ENCODE results near the gene KREMEN1.
"Not testable (repeated sequence)": the region's sequence is repeated elsewhere in the genome, so short reads cannot be mapped to it uniquely, and the experiment has no call there.

Gene KREMEN1

DNA sequence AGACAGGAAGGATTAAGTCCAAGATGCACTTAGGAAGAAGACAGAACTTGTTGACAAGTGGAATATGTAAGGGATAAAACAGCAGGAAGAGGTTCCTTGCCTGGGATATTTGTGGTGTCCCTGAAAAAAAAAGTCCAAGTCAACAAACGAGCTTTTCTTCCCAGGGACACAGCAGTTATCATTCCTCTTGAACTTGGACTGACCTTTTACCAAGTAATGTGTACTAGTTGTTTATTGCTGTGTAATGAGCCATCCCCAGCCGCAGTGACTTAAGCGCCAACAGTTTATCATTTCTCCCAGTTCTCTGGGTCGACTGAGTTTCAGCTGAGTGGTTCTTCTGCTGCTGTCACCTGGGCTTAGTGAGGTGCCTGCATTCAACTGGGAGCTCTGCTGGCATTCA lies 37.0 kb downstream of the KREMEN1 start:
- DNase-seq = no peak

DNA sequence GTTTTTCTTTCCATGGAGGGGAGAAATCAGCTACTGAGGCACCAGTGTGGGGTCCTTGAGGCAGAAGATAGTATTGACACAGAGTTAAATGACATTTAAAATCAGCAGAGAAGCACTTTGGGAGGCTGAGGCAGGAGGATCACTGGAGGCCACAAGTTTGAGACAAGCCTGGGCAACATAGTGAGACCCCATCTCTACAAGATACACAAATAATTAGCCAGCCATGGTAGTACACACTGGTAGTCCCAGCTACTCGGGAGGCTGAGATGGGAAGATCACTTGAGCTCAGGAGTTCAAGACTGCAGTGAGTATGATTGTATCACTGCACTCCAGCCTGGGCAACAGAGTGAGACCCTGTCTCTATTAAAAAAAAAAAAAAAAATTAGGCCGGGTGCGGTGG lies 38.1 kb downstream of the KREMEN1 start:
- no peak for DNase-seq

DNA sequence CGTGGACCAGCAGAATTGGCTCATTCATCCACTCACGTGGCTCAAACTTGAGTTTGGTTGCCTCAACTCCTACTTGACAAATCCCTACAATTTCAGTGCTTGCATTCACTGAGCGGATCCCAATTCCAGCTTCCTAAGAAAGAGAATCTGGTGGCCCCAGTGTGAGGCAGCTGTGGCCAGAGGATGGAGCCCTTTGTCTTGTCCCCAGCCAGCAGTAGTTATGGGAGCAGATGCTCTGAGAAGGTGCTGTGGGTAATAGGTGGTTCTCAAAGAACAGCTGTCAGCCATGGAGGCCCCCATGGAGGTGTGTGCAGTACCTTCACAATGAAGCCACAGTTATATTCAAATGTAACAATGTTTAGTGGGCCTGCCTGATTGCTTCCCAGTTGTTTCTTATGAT lies 39.3 kb downstream of the KREMEN1 start:
- no peak for DNase-seq

DNA sequence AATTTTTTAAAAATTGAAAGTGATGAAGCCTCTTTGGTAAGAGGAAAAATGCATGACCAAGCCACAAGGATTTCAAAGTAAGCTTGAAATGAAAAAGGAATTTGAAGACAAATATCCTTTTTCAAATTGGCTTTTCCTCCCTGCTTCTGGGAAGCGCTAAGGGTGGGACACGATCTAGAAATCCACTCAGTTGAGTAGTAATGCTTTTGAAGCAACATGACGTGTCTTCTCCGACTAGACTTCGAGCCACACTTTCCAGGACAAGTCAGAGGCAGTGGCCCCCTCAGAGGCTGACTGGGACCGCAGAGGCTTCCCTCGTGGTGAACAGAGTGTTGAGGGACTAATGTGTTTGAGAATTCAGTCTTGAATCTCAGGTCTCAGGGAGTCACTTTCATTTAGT lies 39.8 kb downstream of the KREMEN1 start:
- no peak for DNase-seq

DNA sequence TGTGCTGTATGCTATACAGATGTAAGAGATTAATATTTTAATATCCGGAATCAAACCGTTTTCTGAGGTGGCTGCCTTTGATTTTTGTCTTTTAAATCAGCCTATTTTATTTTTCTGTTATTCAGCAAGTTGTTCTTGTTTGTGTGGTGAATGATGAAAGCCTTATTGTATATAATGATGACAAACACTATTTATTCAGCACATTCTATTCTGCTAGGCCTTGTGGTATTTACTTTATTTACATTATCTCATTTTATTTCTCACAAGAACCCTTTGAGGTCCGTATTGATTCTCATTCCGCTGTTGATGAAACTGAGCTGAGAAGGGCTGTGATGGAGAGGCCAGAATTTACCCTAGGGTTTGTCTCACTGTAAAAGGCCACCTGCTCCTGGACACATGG lies 40.5 kb downstream of the KREMEN1 start:
- no peak for DNase-seq

DNA sequence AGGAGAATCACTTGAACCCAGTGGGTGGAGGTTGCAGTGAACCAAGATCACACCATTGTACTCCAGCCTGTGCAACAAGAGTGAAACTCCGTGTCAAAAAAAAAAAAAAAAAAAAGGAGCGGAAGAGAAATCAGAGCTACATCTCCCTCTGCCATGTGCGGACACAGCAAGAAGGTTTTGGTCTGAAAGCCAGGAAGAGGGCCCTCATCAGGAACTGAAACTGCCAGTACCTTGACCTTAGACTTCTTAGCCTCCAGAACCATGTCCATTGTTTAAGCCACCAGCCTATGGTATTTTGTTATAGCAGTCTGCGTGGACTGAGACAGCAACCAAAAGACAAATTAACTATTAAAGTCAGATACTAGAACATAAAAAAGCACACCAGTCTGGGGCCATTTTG lies 41.6 kb downstream of the KREMEN1 start:
- DNase-seq = no peak

DNA sequence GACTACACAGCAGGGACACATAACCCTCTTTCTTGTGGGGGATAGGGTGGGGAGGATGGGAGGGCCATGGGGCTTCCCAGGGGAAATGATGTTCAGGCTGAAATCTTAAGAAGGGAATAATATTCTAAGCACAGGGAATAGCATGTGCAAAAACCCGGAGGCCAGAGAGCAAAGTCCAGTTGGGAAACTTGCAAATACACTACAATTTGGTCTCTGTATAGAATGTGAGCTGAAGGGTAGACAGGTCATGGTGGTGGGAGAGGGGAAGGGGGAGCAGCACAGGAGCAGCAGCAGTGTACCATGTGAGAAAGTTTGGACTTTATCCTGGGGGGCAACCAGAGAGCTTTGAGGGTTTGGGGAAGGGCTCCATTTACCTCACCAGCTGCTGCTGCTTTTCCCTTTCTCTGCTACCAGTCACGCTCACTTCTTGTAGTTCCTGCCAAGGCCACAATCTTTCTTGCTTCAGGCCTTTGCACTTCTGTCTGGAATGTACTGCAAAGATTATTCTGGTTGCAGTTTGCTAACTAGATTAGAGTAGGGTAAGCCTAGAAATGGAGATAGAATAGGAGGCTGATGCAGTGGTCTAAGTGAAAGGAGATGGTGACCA lies 43.0 kb downstream of the KREMEN1 start:
- no peak for DNase-seq

DNA sequence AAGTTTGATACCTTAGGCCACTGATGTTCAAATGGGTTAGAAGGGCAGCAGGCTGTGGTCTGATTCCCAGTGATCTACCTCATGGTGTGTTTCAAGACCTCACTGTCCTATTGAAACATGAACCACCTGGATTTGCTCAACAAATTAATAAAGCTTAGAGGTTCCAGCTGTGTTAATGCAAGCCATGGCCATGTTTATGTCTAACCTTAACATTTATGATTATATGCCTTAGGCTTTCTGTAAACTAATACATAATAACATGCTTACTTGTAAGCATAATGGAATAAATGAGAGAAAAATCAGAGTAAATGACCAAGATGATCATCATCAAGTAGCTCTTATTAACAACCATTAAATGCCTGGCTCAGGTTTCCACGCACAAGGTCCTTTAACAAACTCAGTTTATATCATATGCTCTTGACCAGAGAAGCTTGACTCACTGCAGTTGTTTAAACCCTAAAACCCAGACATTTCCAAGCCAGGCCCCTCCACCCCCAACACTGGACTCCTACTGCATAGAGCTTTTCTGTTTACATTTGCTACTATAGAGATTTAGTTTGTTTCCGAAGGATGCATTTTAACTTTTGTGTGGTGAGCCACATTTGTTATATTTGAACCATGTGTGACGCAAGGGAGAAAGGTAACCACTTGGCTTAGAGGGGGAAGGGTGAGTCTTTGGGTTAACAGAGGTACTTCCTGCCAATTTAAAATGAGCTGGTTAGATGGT lies 43.7 kb downstream of the KREMEN1 start:
- DNase-seq = no peak

DNA sequence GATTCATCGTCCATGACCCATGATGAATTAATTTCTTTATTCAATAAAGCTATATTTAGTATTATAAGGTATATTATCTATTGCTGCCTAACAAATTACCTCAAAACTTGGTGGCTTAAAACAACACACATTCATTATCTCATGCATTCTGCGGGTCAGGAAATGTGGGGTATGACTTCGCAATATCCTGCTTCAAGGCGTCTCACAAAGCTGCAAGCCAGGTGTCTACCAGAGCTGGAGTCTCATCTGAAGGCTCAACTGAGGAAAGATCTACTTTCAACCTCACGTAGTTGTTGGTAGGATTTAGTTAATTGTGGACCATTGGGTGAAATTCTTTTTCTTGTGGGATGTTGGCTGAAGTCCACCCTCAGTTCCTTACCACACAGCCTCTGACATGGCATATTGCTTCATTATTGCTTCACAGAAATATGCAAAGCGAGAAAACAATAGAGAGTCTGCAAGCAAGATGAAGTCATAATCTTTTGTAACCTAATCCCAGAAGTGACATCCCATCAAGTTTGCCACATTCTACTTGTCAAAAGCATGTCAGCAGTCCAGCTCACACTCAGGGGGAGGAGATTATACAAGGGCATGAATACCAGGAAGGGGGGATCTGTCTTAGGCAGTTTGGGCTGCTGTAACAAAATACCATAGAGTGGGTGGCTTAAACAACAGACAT lies 45.1 kb downstream of the KREMEN1 start:
- no peak for DNase-seq

DNA sequence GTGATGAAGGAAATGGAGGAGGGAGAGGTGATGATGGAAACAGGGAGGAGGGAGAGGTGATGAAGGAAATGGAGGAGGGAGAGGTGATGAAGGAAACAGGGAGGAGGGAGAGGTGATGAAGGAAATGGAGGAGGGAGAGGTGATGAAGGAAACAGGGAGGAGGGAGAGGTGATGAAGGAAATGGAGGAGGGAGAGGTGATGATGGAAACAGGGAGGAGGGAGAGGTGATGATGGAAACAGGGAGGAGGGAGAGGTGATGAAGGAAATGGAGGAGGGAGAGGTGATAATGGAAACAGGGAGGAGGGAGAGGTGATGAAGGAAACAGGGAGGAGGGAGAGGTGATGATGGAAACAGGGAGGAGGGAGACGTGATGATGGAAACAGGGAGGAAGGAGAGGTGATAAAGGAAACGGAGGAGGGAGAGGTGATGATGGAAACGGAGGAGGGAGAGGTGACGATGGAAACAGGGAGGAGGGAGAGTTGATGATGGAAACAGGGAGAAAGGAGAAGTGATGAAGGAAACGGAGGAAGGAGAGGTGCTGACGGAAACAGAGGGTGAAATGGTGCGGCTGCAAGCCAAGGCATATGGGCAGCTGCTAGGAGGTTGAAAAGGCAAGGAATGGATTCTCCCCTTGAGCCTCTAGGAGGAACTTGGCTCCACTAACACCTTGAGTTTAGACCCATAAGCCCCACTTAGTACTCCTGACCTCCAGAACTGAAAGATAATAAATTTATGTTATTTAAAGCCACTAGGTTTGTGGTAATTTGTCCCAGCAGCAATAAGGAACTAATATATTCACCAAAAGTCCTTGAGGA lies 47.5 kb downstream of the KREMEN1 start:
- DNase-seq = not testable (repeated sequence)

DNA sequence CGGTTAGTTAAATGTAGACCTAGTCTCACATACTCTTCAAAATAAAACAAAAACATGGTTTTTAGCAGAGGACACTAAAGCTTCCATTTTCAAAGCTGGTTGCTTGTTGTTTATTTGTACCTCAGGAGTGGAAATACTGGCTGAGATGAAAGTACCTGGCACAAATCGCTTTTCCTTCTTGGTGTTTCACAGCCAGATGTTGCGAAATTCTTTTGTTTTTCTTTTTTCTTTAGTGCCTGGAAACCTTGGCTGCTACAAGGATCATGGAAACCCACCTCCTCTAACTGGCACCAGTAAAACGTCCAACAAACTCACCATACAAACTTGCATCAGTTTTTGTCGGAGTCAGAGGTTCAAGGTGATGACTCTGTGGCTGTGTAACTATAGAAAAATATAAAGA lies 48.3 kb downstream of the KREMEN1 start:
- DNase-seq = no peak

DNA sequence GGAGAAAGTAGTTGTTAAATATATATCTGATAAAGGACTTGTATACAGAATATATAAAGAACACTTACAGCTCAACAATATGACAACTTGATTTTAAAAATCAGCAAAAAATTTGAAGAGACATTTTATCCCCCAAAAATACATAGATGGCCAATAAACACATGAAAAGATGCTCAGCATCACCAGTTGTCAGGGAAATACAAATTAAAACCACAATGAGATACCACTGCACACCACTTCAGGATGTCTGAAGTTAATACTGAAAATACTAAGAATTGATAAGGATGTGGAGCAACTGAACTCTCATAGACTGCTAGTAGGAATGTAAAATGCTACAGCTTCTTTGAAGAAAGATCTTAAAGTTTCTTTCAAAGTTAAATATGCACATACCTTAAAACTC lies 49.2 kb downstream of the KREMEN1 start:
- DNase-seq = no peak

DNA sequence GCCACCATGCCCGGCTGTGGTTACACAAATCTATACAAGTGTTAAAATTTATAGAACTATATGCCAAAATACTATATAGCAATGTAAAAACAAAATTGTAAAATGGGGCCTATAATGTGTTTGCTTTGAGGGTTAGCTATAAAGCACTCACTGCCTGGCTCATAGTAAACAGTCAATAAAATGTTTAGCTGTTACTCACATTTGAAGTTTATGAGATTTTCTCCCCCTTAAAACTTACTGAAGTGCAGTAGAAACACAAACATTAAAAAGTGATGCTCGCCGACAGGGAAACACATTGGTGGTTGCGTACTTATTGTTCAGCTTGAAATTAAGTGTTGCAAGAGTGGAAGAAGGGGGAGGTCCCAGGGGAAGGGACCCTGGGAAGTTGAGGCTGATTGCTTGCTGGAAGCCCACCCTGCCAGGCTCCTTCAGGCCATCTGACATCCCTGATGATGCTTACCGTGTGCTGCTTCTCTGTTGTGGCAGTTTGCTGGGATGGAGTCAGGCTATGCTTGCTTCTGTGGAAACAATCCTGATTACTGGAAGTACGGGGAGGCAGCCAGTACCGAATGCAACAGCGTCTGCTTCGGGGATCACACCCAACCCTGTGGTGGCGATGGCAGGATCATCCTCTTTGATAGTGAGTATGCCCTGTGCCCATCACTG lies 52.1 kb downstream of the KREMEN1 start:
- no peak for DNase-seq

DNA sequence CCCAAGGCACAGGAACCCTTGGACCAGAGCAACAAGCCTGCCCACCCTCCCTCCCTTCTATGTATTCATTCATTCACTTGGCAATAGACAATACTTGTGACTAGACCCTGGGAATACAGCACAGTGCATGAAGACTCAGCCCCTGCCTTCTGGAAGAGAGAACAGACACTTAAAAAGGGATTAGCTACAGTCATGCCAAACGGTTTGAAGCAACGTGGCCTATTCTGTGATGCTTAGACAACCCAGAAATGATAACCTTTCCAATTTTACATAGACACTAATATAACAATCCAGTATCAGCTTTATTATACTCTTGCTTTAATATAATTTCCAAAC lies 52.6 kb downstream of the KREMEN1 start:
- no peak for DNase-seq

DNA sequence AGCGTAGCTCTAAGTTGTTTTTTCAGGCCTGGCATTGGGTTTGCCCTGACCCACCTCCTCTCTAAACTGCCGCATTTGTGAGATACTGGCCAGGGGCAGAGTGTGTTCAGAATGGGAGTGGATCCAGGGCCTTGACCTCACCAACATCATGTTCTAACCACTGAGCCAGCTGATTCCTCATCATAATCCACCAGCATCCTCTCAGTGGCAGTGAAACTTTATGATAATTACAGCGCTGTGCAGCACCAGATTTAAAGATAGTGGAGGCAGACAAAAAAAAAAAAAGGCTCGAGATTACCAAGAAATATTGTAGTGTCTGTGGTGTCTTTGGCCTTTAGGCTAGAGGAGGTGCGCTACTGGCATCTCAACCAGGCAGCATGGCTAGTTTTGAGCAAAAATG lies 53.0 kb downstream of the KREMEN1 start:
- DNase-seq = no peak

DNA sequence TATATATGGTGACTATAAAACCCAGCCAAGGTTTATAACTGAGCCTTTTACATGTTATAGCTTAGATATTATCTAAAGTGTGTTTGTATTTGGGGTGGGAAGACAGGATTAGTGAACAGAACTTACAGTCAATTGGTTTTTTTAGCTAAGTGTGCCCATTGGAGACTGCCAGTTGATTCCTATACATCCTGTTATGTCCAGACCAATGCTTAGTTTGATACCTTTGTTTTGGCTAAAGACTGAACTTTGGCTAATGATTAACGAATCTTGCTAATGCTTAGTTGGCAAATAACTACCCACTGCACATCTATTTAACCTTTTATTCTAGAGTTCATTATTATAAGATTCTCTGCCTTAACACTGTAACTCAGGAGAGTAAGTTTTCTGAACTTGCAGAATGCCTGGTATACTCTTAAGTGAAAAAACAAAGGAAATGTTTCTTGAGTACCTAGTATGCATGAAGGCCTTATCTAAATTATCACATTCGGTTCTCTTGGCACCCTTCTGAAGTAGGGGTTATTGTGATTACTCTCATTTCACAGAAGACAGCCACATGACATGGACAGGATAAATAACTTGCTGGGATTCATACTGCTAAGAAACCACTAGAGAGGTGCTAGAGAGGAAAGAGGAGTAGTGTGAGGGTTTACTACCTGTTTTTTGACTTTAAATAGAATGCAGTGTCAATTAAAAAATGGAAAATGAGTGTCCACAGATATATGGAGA lies 54.0 kb downstream of the KREMEN1 start:
- DNase-seq = no peak

DNA sequence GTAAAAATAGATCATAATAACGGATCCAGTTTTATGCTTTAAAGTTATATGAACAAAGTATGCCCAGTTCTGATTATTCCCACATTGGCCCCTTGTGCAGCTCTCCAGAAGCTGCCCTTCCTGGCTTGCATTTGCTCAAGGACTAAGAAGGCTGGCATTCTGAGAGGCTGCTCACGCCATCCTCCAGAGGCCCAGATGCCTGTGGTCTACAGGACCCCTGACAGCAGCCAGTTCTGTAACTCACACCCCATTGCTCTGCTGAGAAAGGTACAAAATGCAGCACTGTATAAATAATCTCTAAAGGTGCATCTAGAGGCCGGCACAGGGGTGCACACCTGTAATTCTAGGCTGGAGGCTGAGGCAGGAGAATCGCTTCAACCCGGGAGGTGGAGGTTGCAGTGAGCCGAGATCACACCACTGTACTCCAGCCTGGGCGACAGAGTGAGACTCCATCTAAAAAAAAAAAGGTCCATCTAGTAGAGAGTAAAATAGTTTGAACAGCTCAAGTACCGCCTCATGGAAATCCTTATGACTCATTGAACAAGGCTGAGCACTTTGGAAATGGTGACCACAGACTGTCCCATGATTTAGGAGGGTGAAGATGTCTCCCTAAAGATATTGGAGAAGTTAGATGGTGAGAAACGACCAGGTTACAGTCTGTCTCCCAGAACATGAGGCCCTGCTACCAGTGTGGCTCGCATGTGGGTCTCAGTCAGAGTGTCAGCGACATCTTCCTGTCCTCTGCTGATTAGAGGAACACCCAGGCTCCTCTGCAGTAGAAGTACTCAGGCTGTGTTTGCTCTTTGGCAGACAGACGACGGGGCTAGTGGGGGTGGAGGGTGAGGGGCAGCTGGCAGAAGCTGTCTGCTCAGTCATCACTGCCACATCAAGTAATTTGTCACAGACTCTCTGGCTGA lies 56.3 kb downstream of the KREMEN1 start:
- DNase-seq = no peak

DNA sequence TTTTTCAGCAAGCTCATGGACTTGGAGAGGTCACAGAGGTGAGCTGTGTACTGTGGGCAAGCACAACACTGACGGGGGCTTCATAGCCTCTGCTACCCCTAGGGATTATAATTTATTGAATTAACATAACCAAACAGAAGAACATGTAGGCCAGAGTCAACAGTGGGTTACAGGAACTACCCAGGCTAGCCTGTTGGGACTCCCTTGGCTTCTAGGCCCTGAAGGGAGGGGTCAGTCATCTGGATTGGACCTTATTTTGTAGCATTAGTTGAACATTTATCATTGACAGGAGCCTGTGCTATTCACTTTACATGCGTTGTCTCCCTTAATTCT lies 56.9 kb downstream of the KREMEN1 start:
- DNase-seq = no peak

DNA sequence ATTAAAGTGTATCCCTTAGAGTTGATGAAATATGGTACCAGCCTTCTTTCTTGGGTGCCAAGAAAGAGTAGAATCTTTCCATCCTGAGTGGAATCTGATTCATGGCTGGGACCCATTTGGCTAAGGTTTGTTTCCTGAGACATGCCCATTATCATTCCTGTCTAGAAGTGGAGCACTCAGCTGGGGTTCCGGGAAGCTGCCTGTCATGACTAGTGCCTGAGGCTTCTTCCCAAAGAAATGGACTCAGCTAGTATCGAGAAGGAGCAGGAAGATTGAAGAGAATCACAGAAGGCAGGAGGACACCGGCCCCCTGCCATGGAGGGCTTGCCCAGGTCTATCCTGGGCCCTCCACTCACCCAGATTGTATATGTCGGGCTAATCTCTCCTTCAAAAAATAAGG lies 57.6 kb downstream of the KREMEN1 start:
- DNase-seq = no peak

DNA sequence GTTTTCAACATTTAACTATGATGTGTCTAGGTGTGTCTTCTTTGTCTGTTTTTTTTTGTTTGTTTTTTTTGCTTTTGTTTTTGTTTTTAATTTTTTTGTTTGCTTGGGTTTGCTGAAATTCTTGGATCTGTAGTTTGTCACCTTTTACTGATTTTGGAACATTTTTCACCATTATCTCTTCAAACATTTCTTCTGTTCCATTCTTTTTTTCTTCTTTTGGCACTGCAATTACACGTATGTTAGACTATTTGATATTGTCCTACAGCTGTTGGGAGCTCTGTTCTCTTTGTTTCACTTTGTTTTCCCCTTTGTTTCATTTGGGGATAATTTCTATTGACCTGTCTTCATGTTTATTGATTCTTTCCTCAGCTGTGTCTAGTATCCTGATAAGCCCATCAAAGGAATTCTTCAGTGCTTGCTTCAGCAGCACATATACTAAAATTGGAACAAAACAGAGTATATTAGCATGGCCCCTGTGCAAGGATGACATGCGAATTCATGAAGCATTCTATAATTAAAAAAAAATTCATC lies 60.8 kb downstream of the KREMEN1 start:
- no peak for DNase-seq

DNA sequence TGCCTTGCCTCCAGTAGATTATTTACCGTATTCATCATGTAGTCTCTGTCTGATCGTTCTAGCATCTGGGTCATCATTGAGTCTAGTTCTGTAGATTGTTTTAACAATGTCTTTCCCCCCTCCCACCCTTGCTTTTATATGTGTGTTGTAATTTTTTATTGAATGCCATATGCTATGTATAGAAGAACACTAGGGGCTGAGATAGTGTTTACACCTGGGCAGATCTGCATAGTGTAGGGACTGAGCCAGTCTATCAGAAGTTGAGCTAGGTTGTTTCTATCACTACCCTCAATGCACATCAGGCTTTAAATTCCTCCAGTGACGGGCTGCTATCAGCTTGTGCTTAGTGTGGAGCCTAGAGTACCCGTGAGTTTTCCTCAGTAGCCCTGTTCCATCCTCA lies 61.6 kb downstream of the KREMEN1 start:
- DNase-seq = no peak
